HEK293 (cell line): ENCODE data around the gene CRIP1.
A peak's percentile ranks its signal among the peaks of the same experiment; 100 is the strongest.

Experiments used
- CTCF ChIA-PET: fragments of 350-600 bp; formaldehyde crosslinking; extraction: SDS; loops from one replicate; lab custom pipeline; 2021; ENCODE audit warnings: antibody characterized with exemption; lab: Yijun Ruan, JAX
- POLR2A ChIA-PET: fragments of 300-600 bp; formaldehyde crosslinking; extraction: SDS; loops from one replicate; lab custom pipeline; 2020; ENCODE audit warnings: antibody characterized with exemption, inconsistent platforms; lab: Yijun Ruan, JAX
- H3K27ac ChIP-seq: fragments of 200-500 bp; sonication (Bioruptor generic); 2 replicates; pipeline ENCODE4 v1.5.1; 2014; ENCODE audit warnings: low read depth, low read length, control low read depth, inconsistent platforms; ENCODE audit errors: extremely low read depth
- H3K36me3 ChIP-seq, 2 experiments: fragments of 200-500 bp in 1 of 2; sonication (Bioruptor generic) in 1 of 2; 1 replicate in 1 of 2; 2 replicates in 1 of 2; pipeline ENCODE4 v1.5.1; 2014 to 2017; ENCODE audit warnings: inconsistent platforms in 2 of 2, low read length in 2 of 2; ENCODE audit not compliant: control insufficient read depth in 2 of 2, insufficient read depth in 1 of 2
- H3K4me1 ChIP-seq: fragments of 200-500 bp; sonication (Bioruptor generic); 2 replicates; pipeline ENCODE4 v1.5.1; 2014; ENCODE audit warnings: mild to moderate bottlenecking, low read length, inconsistent platforms; ENCODE audit not compliant: control insufficient read depth, insufficient read depth
- H3K4me3 ChIP-seq: 2 replicates; pipeline ENCODE4 v1.5.1; 2011; ENCODE audit warnings: low read depth, mild to moderate bottlenecking, control low read depth, low read length, moderate library complexity
- H3K9me3 ChIP-seq: fragments of 200-500 bp; sonication (Bioruptor generic); 2 replicates; pipeline ENCODE4 v1.5.1; 2014; ENCODE audit warnings: low read depth, low read length, inconsistent platforms; ENCODE audit not compliant: control insufficient read depth, insufficient read depth
- GLIS2 ChIP-seq: fragments of 450-650 bp; formaldehyde crosslinking; IDR thresholded peaks from 2 replicates; pipeline ENCODE4 v1.5.1; 2016; ENCODE audit warnings: missing biosample characterization, missing genetic modification characterization
- KLF1 ChIP-seq: fragments of 450-650 bp; formaldehyde crosslinking; IDR thresholded peaks from 2 replicates; pipeline ENCODE4 v1.5.1; 2016; ENCODE audit warnings: missing biosample characterization, missing genetic modification characterization
- KLF8 ChIP-seq: fragments of 450-650 bp; formaldehyde crosslinking; IDR thresholded peaks from 2 replicates; pipeline ENCODE4 v1.5.1; 2016; ENCODE audit warnings: missing biosample characterization, missing genetic modification characterization
- SP3 ChIP-seq: fragments of 450-650 bp; formaldehyde crosslinking; IDR thresholded peaks from 2 replicates; pipeline ENCODE4 v1.5.1; 2016; ENCODE audit warnings: missing biosample characterization, missing genetic modification characterization
- ZBTB20 ChIP-seq: fragments of 450-650 bp; formaldehyde crosslinking; IDR thresholded peaks from 2 replicates; pipeline ENCODE4 v1.5.1; 2016; ENCODE audit warnings: missing biosample characterization, missing genetic modification characterization
- ZBTB7A ChIP-seq: fragments of 450-650 bp; formaldehyde crosslinking; IDR thresholded peaks from 2 replicates; pipeline ENCODE4 v1.5.1; 2016; ENCODE audit warnings: low read depth, missing biosample characterization, missing genetic modification characterization
- ZFHX2 ChIP-seq: fragments of 450-650 bp; formaldehyde crosslinking; conservative IDR thresholded peaks from 2 replicates; pipeline ENCODE4 v1.5.1; 2016; ENCODE audit warnings: missing biosample characterization, missing genetic modification characterization
- ZIC2 ChIP-seq: fragments of 450-650 bp; formaldehyde crosslinking; IDR thresholded peaks from 2 replicates; pipeline ENCODE4 v1.5.1; 2016; ENCODE audit warnings: missing biosample characterization, missing genetic modification characterization
- ZNF184 ChIP-seq: fragments of 450-650 bp; IDR thresholded peaks from 2 replicates; pipeline ENCODE4 v1.5.1; 2018; ENCODE audit warnings: missing biosample characterization, mild to moderate bottlenecking, missing genetic modification characterization
- ZNF335 ChIP-seq: fragments of 450-650 bp; formaldehyde crosslinking; conservative IDR thresholded peaks from 2 replicates; pipeline ENCODE4 v1.5.1; 2016; ENCODE audit warnings: missing biosample characterization, missing genetic modification characterization
- ZNF341 ChIP-seq: fragments of 450-650 bp; formaldehyde crosslinking; IDR thresholded peaks from 2 replicates; pipeline ENCODE4; 2016; ENCODE audit warnings: low read depth, missing biosample characterization, missing genetic modification characterization
- ZNF585B ChIP-seq: fragments of 450-650 bp; formaldehyde crosslinking; IDR thresholded peaks from 2 replicates; pipeline ENCODE4 v1.5.1; 2016; ENCODE audit warnings: missing biosample characterization, missing genetic modification characterization
- ZNF658 ChIP-seq: fragments of 450-650 bp; formaldehyde crosslinking; IDR thresholded peaks from 2 replicates; pipeline ENCODE4; 2016; ENCODE audit warnings: missing biosample characterization, missing genetic modification characterization
- ZSCAN30 ChIP-seq: fragments of 450-650 bp; IDR thresholded peaks from 2 replicates; pipeline ENCODE4 v1.5.1; 2018; ENCODE audit warnings: missing biosample characterization, mild to moderate bottlenecking, missing genetic modification characterization, moderate library complexity
- TF ChIP-seq, protein P1 (sequence below): fragments of 450-650 bp; formaldehyde crosslinking; IDR thresholded peaks from 2 replicates; pipeline ENCODE4 v1.5.1; 2016; ENCODE audit warnings: missing biosample characterization, missing genetic modification characterization
- TF ChIP-seq, protein P2 (sequence below): fragments of 450-650 bp; formaldehyde crosslinking; IDR thresholded peaks from 2 replicates; pipeline ENCODE4 v1.5.1; 2016; ENCODE audit warnings: missing biosample characterization, missing genetic modification characterization
- TF ChIP-seq, protein P3 (sequence below): IDR thresholded peaks from 2 replicates; pipeline ENCODE4 v1.6.1; 2011; ENCODE audit warnings: mild to moderate bottlenecking, low read depth, low read length, borderline replicate concordance
- TF ChIP-seq, protein P4 (sequence below): fragments of 450-650 bp; formaldehyde crosslinking; optimal IDR thresholded peaks from 2 replicates; pipeline ENCODE3; 2016; ENCODE audit warnings: missing biosample characterization, mild to moderate bottlenecking, missing genetic modification characterization
- TF ChIP-seq, protein P5 (sequence below): fragments of 450-650 bp; formaldehyde crosslinking; IDR thresholded peaks from 2 replicates; pipeline ENCODE4 v1.5.1; 2016; ENCODE audit warnings: missing biosample characterization, missing genetic modification characterization
- TF ChIP-seq, protein P6 (sequence below): fragments of 450-650 bp; formaldehyde crosslinking; IDR thresholded peaks from 2 replicates; pipeline ENCODE4 v1.5.1; 2016; ENCODE audit warnings: missing biosample characterization, missing genetic modification characterization

The CRIP1 gene

DNA sequence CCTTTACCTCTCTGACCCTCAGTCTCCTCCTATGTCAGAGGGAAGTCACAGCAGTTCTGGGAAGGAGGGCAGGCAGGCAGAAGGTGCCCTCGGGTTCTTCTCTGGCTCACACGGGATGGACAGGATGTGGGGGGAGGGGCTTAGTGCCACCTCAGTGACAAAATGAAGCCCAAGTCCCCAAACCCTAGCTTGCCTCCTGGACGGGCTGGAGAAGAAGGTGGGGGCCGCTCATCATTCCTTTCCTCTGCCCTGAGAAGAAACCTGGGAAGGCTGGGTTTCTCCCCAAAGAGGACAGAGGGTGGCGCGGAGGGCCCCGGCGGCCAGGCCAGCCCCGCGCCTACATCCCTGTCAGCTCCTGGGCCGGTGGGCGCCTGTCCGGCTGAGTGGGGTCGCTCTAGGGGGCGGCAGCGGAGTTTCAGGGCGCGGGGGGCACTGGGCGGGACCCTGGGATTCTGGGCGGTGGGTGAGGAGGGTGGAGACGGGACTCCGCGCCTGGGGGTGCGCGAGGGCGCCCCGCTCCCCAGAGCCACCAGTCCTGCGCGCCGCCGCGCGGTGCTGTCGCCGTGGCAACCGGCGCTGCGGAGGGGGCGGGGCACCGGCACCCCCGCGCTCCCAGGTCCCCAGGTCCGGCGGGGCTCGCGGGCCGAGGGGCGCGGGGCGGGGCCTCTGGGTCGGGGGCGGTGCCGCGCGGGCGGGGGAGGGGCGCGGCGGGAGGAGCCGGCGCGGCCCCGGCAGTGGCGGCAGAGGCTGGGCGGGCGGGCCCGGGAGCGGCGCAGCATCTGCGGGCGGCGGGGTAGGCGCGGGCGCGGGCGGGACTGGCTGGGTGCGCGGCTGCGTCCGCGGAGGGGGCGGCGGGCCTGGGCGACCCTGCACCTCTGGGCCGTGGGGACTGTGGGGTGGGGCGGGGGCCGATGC, 39.4 kb downstream of the CRIP1 start, which contains the start of gene TMEM121 (continued):
- TF ChIP-seq ZFHX2 (peak; percentile 30; the same call in 1 of the 2 replicates), SP3 (tag by site-specific recombination) (peak; percentile 39; the same call in 1 of the 2 replicates), ZNF658 (no peak)
- TF ChIP-seq, protein P1, sequence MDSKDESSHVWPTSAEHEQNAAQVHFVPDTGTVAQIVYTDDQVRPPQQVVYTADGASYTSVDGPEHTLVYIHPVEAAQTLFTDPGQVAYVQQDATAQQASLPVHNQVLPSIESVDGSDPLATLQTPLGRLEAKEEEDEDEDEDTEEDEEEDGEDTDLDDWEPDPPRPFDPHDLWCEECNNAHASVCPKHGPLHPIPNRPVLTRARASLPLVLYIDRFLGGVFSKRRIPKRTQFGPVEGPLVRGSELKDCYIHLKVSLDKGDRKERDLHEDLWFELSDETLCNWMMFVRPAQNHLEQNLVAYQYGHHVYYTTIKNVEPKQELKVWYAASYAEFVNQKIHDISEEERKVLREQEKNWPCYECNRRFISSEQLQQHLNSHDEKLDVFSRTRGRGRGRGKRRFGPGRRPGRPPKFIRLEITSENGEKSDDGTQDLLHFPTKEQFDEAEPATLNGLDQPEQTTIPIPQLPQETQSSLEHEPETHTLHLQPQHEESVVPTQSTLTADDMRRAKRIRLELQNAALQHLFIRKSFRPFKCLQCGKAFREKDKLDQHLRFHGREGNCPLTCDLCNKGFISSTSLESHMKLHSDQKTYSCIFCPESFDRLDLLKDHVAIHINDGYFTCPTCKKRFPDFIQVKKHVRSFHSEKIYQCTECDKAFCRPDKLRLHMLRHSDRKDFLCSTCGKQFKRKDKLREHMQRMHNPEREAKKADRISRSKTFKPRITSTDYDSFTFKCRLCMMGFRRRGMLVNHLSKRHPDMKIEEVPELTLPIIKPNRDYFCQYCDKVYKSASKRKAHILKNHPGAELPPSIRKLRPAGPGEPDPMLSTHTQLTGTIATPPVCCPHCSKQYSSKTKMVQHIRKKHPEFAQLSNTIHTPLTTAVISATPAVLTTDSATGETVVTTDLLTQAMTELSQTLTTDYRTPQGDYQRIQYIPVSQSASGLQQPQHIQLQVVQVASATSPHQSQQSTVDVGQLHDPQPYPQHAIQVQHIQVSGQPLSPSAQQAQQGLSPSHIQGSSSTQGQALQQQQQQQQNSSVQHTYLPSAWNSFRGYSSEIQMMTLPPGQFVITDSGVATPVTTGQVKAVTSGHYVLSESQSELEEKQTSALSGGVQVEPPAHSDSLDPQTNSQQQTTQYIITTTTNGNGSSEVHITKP, result peak; percentile 72
- TF ChIP-seq, protein P2, sequence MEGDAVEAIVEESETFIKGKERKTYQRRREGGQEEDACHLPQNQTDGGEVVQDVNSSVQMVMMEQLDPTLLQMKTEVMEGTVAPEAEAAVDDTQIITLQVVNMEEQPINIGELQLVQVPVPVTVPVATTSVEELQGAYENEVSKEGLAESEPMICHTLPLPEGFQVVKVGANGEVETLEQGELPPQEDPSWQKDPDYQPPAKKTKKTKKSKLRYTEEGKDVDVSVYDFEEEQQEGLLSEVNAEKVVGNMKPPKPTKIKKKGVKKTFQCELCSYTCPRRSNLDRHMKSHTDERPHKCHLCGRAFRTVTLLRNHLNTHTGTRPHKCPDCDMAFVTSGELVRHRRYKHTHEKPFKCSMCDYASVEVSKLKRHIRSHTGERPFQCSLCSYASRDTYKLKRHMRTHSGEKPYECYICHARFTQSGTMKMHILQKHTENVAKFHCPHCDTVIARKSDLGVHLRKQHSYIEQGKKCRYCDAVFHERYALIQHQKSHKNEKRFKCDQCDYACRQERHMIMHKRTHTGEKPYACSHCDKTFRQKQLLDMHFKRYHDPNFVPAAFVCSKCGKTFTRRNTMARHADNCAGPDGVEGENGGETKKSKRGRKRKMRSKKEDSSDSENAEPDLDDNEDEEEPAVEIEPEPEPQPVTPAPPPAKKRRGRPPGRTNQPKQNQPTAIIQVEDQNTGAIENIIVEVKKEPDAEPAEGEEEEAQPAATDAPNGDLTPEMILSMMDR (tag by site-specific recombination), result peak; percentile 46; the same call in 1 of the 2 replicates

DNA sequence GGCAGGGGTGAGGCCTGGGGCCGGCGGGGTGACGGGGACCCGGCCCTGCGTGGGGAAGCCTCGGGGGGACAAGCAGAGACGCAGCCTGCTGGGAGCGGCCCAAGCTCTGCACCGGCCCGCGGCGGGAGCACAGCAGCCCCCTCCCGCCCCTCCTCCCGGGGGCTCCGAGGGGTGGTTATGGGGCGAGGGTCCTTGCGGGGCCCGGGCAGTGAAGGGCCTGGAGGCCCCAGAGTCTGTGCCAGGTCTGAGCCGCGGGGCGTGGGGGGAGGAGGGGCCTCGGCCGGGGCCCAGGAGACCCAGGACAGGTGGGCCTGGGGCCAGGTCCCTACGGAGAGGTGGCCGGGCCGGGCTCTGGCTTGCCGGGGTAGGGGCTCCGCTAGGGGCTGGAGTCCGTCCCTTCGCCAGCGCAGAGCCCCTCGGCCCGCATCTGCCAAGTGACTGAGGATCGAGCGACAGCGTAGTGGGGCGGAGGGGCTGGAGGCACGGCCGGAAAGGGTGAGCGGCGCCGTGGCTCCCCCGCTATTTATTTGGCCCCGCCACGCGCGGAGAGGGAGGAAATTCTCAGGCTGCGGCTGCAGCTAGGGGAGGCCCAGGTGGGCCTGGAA, 40.2 kb downstream of the CRIP1 start:
- POLR2A ChIA-PET, result no interaction called here
- Histone ChIP-seq H3K4me1 (0 out of 2 replicates have a peak, but pooled peaks cover 2% of the 10 kb centered on the region), H3K9me3 (no peaks in the 10 kb centered on the region)
- TF ChIP-seq GLIS2 (peak; percentile 33; the same call in 1 of the 2 replicates), ZNF335 (peak; percentile 73), KLF1 (tag by site-specific recombination) (0 out of 2 replicates have a peak, but pooled peaks have one; percentile 13), ZFHX2 (peak; percentile 33; the same call in 1 of the 2 replicates), KLF8 (tag by site-specific recombination) (peak; percentile 55; the same call in 1 of the 2 replicates), ZNF585B (tag by site-specific recombination) (no peak), ZBTB20 (peak; percentile 84), ZBTB7A (tag by site-specific recombination) (peak; percentile 18; the same call in 1 of the 2 replicates), ZNF341 (tag by site-specific recombination) (0 out of 2 replicates have a peak, but pooled peaks have one; percentile 18), ZIC2 (tag by site-specific recombination) (peak; percentile 14; the same call in 1 of the 2 replicates), ZSCAN30 (tag by site-specific recombination) (no peak), ZNF184 (tag by site-specific recombination) (no peak)
- TF ChIP-seq, protein P3, sequence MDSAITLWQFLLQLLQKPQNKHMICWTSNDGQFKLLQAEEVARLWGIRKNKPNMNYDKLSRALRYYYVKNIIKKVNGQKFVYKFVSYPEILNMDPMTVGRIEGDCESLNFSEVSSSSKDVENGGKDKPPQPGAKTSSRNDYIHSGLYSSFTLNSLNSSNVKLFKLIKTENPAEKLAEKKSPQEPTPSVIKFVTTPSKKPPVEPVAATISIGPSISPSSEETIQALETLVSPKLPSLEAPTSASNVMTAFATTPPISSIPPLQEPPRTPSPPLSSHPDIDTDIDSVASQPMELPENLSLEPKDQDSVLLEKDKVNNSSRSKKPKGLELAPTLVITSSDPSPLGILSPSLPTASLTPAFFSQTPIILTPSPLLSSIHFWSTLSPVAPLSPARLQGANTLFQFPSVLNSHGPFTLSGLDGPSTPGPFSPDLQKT, result no peak
- TF ChIP-seq, protein P4, sequence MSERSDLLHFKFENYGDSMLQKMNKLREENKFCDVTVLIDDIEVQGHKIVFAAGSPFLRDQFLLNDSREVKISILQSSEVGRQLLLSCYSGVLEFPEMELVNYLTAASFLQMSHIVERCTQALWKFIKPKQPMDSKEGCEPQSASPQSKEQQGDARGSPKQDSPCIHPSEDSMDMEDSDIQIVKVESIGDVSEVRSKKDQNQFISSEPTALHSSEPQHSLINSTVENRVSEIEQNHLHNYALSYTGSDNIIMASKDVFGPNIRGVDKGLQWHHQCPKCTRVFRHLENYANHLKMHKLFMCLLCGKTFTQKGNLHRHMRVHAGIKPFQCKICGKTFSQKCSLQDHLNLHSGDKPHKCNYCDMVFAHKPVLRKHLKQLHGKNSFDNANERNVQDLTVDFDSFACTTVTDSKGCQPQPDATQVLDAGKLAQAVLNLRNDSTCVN (tag by site-specific recombination), result peak; percentile 29
- TF ChIP-seq, protein P5, sequence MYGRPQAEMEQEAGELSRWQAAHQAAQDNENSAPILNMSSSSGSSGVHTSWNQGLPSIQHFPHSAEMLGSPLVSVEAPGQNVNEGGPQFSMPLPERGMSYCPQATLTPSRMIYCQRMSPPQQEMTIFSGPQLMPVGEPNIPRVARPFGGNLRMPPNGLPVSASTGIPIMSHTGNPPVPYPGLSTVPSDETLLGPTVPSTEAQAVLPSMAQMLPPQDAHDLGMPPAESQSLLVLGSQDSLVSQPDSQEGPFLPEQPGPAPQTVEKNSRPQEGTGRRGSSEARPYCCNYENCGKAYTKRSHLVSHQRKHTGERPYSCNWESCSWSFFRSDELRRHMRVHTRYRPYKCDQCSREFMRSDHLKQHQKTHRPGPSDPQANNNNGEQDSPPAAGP, result 0 out of 2 replicates have a peak, but pooled peaks have one; percentile 36
- TF ChIP-seq, protein P6, sequence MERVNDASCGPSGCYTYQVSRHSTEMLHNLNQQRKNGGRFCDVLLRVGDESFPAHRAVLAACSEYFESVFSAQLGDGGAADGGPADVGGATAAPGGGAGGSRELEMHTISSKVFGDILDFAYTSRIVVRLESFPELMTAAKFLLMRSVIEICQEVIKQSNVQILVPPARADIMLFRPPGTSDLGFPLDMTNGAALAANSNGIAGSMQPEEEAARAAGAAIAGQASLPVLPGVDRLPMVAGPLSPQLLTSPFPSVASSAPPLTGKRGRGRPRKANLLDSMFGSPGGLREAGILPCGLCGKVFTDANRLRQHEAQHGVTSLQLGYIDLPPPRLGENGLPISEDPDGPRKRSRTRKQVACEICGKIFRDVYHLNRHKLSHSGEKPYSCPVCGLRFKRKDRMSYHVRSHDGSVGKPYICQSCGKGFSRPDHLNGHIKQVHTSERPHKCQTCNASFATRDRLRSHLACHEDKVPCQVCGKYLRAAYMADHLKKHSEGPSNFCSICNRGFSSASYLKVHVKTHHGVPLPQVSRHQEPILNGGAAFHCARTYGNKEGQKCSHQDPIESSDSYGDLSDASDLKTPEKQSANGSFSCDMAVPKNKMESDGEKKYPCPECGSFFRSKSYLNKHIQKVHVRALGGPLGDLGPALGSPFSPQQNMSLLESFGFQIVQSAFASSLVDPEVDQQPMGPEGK (tag by site-specific recombination), result peak; percentile 61
- TF ChIP-seq, all 188 proteins: peak for 12
- H3K4me3 ChIP-seq, result peak overlapping the region; percentile 56
- H3K36me3 ChIP-seq, result peaks cover 0 to 24% of the 10 kb centered on the region in 2 experiments; a peak in 1 of 3 replicates
- peak overlapping the region; percentile 74; the same call in 1 of the 2 replicates for H3K27ac ChIP-seq
- CTCF ChIA-PET, result interaction anchor here (0.6 to 1.2 kb wide), 2 partner anchors 11 to 583 kb away, joined by 3 read pairs; no protein-coding TSS in a partner anchor
